ENCODE results near the gene PDLIM1. TPM values are rescaled to one million over a fixed set of nuclear protein-coding genes. Genes with fewer than 3 reads are reported as not detected.
A peak's percentile ranks its signal among the peaks of the same experiment; 100 is the strongest.

Gene PDLIM1
- total and polyA plus RNA-seq, 9 of the 15 experiments (the other 6 are each of a cell fraction or from before 2014, with no cell fraction given): 19.8 to 164 (median 39.1) TPM

- TF ChIP-seq ZNF639 (CRISPR knock-in tag; conservative IDR thresholded peaks at IDR 0.05 in 1 of 2, IDR thresholded peaks at IDR 0.05 in 1 of 2) (no peak), ZNF384 (IDR thresholded peaks at IDR 0.05; ENCODE audit: low read depth, low read length) (no peak), RAD21 (CRISPR knock-in tag; conservative IDR thresholded peaks at IDR 0.05 in 1 of 2, IDR thresholded peaks at IDR 0.05 in 1 of 2) (peak; percentile 11 to 41; a peak in 2 of 4 replicates), EP400 (IDR thresholded peaks at IDR 0.05) (no peak), RB1 (IDR thresholded peaks at IDR 0.05; ENCODE audit: low read depth) (no peak), BRD9 (IDR thresholded peaks at IDR 0.05; ENCODE audit: low read depth, partially characterized antibody) (no peak), DNMT1 (IDR thresholded peaks at IDR 0.05) (no peak), MCM7 (IDR thresholded peaks at IDR 0.05) (no peak), CTCF (IDR thresholded peaks at IDR 0.05 in 2 of 3, conservative IDR thresholded peaks at IDR 0.05 in 1 of 3; ENCODE audit: insufficient read depth in 2 of 3, low read depth in 1 of 3, low read length in 3 of 3) (peak; percentile 28 to 50 (median 47); a peak in 5 of 6 replicates), RBM17 (IDR thresholded peaks at IDR 0.05; ENCODE audit: borderline replicate concordance, low read depth, low read length) (no peak), CHD1 (IDR thresholded peaks at IDR 0.05; ENCODE audit: low read length) (no peak), RBBP5 (IDR thresholded peaks at IDR 0.05; ENCODE audit: borderline replicate concordance, insufficient read depth, low read length, poor library complexity, severe bottlenecking) (no peak)
- TF ChIP-seq, protein P1, sequence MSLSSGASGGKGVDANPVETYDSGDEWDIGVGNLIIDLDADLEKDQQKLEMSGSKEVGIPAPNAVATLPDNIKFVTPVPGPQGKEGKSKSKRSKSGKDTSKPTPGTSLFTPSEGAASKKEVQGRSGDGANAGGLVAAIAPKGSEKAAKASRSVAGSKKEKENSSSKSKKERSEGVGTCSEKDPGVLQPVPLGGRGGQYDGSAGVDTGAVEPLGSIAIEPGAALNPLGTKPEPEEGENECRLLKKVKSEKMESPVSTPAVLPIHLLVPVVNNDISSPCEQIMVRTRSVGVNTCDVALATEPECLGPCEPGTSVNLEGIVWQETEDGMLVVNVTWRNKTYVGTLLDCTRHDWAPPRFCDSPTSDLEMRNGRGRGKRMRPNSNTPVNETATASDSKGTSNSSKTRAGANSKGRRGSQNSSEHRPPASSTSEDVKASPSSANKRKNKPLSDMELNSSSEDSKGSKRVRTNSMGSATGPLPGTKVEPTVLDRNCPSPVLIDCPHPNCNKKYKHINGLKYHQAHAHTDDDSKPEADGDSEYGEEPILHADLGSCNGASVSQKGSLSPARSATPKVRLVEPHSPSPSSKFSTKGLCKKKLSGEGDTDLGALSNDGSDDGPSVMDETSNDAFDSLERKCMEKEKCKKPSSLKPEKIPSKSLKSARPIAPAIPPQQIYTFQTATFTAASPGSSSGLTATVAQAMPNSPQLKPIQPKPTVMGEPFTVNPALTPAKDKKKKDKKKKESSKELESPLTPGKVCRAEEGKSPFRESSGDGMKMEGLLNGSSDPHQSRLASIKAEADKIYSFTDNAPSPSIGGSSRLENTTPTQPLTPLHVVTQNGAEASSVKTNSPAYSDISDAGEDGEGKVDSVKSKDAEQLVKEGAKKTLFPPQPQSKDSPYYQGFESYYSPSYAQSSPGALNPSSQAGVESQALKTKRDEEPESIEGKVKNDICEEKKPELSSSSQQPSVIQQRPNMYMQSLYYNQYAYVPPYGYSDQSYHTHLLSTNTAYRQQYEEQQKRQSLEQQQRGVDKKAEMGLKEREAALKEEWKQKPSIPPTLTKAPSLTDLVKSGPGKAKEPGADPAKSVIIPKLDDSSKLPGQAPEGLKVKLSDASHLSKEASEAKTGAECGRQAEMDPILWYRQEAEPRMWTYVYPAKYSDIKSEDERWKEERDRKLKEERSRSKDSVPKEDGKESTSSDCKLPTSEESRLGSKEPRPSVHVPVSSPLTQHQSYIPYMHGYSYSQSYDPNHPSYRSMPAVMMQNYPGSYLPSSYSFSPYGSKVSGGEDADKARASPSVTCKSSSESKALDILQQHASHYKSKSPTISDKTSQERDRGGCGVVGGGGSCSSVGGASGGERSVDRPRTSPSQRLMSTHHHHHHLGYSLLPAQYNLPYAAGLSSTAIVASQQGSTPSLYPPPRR (CRISPR knock-in tag; IDR thresholded peaks at IDR 0.05; ENCODE audit: borderline replicate concordance): no peak
- TF ChIP-seq, protein P2, sequence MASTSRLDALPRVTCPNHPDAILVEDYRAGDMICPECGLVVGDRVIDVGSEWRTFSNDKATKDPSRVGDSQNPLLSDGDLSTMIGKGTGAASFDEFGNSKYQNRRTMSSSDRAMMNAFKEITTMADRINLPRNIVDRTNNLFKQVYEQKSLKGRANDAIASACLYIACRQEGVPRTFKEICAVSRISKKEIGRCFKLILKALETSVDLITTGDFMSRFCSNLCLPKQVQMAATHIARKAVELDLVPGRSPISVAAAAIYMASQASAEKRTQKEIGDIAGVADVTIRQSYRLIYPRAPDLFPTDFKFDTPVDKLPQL (IDR thresholded peaks at IDR 0.05; ENCODE audit: extremely low read depth, insufficient read length): no peak
- TF ChIP-seq, protein P3, sequence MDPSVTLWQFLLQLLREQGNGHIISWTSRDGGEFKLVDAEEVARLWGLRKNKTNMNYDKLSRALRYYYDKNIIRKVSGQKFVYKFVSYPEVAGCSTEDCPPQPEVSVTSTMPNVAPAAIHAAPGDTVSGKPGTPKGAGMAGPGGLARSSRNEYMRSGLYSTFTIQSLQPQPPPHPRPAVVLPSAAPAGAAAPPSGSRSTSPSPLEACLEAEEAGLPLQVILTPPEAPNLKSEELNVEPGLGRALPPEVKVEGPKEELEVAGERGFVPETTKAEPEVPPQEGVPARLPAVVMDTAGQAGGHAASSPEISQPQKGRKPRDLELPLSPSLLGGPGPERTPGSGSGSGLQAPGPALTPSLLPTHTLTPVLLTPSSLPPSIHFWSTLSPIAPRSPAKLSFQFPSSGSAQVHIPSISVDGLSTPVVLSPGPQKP (CRISPR knock-in tag; IDR thresholded peaks at IDR 0.05): no peak
Measured at GRCh38 chr10:95289003-95289920, 1.5 kb downstream of the PDLIM1 start (continued).

Data from K562 (cell line).